Measurements from ENCODE around the gene SLC35E1. TPM values are rescaled to one million over a fixed set of nuclear protein-coding genes. Genes with fewer than 3 reads are reported as not detected.

SLC35E1 gene
- total RNA-seq, 1 donor from 2014 or later, result 63.1 TPM

GRCh38 chr19:16586991-16587832, 15.0 kb upstream of the SLC35E1 start:
- Histone ChIP-seq H3K4me2 (ENCODE audit: low read length) (peak overlapping the region; percentile 64), H3K36me3 (ENCODE audit: insufficient read depth, low read length) (no peaks in the 10 kb centered on the region)
- DNase-seq (ENCODE audit: low read depth), result peak; percentile 58

GRCh38 chr19:16586477-16586871, 14.3 kb upstream of the SLC35E1 start:
- no peaks in the 10 kb centered on the region for H3K36me3 ChIP-seq (ENCODE audit: insufficient read depth, low read length)
- Mint-ChIP-seq H3K4me3 (ENCODE audit: unreplicated experiment) (no peak overlapping the region), H3K27ac (ENCODE audit: unreplicated experiment) (peak overlapping the region; percentile 91), H3K27me3 (ENCODE audit: low read depth, unreplicated experiment) (no peaks in the 10 kb centered on the region), H3K36me3 (ENCODE audit: low read depth, unreplicated experiment) (peaks cover 8% of the 10 kb centered on the region), H3K4me1 (ENCODE audit: low read depth, unreplicated experiment) (peaks cover 58% of the 10 kb centered on the region), H3K9me3 (ENCODE audit: unreplicated experiment) (peaks cover 2% of the 10 kb centered on the region)
- TF ChIP-seq EZH2 (IDR thresholded peaks at IDR 0.05; ENCODE audit: insufficient read depth, low read length) (no peak), CTCF (IDR thresholded peaks at IDR 0.05; ENCODE audit: insufficient read depth, low read depth, low read length) (no peak)
- H3K4me1 ChIP-seq (ENCODE audit: insufficient read depth, low read length), result peaks cover 48% of the 10 kb centered on the region
- H3K4me3 ChIP-seq (ENCODE audit: insufficient read depth, low read depth, low read length), result no peak overlapping the region
- H3K9ac ChIP-seq (ENCODE audit: low read length), result peak overlapping the region; percentile 35
- H3K27ac ChIP-seq (ENCODE audit: low read depth, low read length), result peak overlapping the region; percentile 9
- H3K9me3 ChIP-seq (ENCODE audit: insufficient read depth, low read depth, low read length), result no peaks in the 10 kb centered on the region
- peaks cover 97% of the 10 kb centered on the region for H4K20me1 ChIP-seq (ENCODE audit: insufficient read depth, low read length)
- DNase-seq (ENCODE audit: low read depth) (no peak), FAIRE-seq (no peak)
- H3K4me2 ChIP-seq (ENCODE audit: low read length), result peak overlapping the region; percentile 64
- no peaks in the 10 kb centered on the region for H3K27me3 ChIP-seq (ENCODE audit: insufficient read depth, low read length)
- H2AFZ ChIP-seq (ENCODE audit: low read depth, low read length), result no peak overlapping the region
- peaks cover 98% of the 10 kb centered on the region for H3K79me2 ChIP-seq (ENCODE audit: insufficient read depth, low read length)

More at GRCh38 chr19:16586991-16587832, 15.0 kb upstream of the SLC35E1 start:
- Mint-ChIP-seq H3K27me3 (ENCODE audit: low read depth, unreplicated experiment) (no peaks in the 10 kb centered on the region), H3K4me3 (ENCODE audit: unreplicated experiment) (peak overlapping the region; percentile 64), H3K36me3 (ENCODE audit: low read depth, unreplicated experiment) (peaks cover 6% of the 10 kb centered on the region), H3K9me3 (ENCODE audit: unreplicated experiment) (no peaks in the 10 kb centered on the region), H3K27ac (ENCODE audit: unreplicated experiment) (peak overlapping the region; percentile 91), H3K4me1 (ENCODE audit: low read depth, unreplicated experiment) (peaks cover 59% of the 10 kb centered on the region)
- peaks cover 97% of the 10 kb centered on the region for H4K20me1 ChIP-seq (ENCODE audit: insufficient read depth, low read length)
- H3K9me3 ChIP-seq (ENCODE audit: insufficient read depth, low read depth, low read length), result no peaks in the 10 kb centered on the region
- FAIRE-seq, result no peak
- H3K27ac ChIP-seq (ENCODE audit: low read depth, low read length), result no peak overlapping the region
- no peak overlapping the region for H2AFZ ChIP-seq (ENCODE audit: low read depth, low read length)
- H3K27me3 ChIP-seq (ENCODE audit: insufficient read depth, low read length), result no peaks in the 10 kb centered on the region
- peaks cover 52% of the 10 kb centered on the region for H3K4me1 ChIP-seq (ENCODE audit: insufficient read depth, low read length)
- peaks cover 98% of the 10 kb centered on the region for H3K79me2 ChIP-seq (ENCODE audit: insufficient read depth, low read length)
- no peak for TF ChIP-seq EZH2 (IDR thresholded peaks at IDR 0.05; ENCODE audit: insufficient read depth, low read length)
- no peak for TF ChIP-seq CTCF (IDR thresholded peaks at IDR 0.05; ENCODE audit: insufficient read depth, low read depth, low read length)
- peak overlapping the region; percentile 35 for H3K9ac ChIP-seq (ENCODE audit: low read length)
- H3K4me3 ChIP-seq (ENCODE audit: insufficient read depth, low read depth, low read length), result no peak overlapping the region

Measured in astrocyte (in vitro differentiated cells and primary cell).